Smooth muscle cell (in vitro differentiated cells): ENCODE measurements around the gene ADRA2A. TPM values are rescaled to one million over a fixed set of nuclear protein-coding genes. Genes with fewer than 3 reads are reported as not detected.

Experiments used
- DNase-seq: peaks from one replicate; lab custom pipeline; 2025; ENCODE audit not compliant: unreplicated experiment; lab: John Stamatoyannopoulos, UW
- H2AFZ ChIP-seq: fragments of 200-600 bp; sonication (generic); 2 replicates; pipeline ENCODE4 v1.6.0; 2016; ENCODE audit warnings: antibody characterized with exemption, low read depth, mild to moderate bottlenecking
- H3F3A ChIP-seq: fragments of 200-600 bp; sonication (generic); 2 replicates; pipeline ENCODE4 v1.6.0; 2017; ENCODE audit warnings: antibody characterized with exemption, low read depth
- H3K27ac ChIP-seq: fragments of 200-600 bp; sonication (generic); 2 replicates; pipeline ENCODE4 v1.5.1; 2016; ENCODE audit warnings: low read depth, mild to moderate bottlenecking
- H3K27me3 ChIP-seq: fragments of 200-600 bp; sonication (generic); 2 replicates; pipeline ENCODE4 v1.6.1; 2016; ENCODE audit warnings: low read depth, mild to moderate bottlenecking
- H3K36me3 ChIP-seq: fragments of 200-600 bp; sonication (generic); 2 replicates; pipeline ENCODE4 v1.5.1; 2016; ENCODE audit warnings: low read depth
- H3K4me1 ChIP-seq: fragments of 200-600 bp; sonication (generic); 2 replicates; pipeline ENCODE4 v1.5.1; 2016; ENCODE audit warnings: low read depth
- H3K4me2 ChIP-seq: fragments of 200-600 bp; sonication (generic); 2 replicates; pipeline ENCODE4 v1.6.0; 2016; ENCODE audit warnings: mild to moderate bottlenecking
- H3K4me3 ChIP-seq: fragments of 200-600 bp; sonication (generic); 2 replicates; pipeline ENCODE4 v1.5.1; 2016; ENCODE audit warnings: mild to moderate bottlenecking
- H3K79me2 ChIP-seq: fragments of 200-600 bp; sonication (generic); 2 replicates; pipeline ENCODE4 v1.6.0; 2016; ENCODE audit warnings: low read depth, mild to moderate bottlenecking
- H3K9ac ChIP-seq: fragments of 200-600 bp; sonication (generic); 2 replicates; pipeline ENCODE4 v1.6.0; 2016; ENCODE audit warnings: low read depth
- H3K9me3 ChIP-seq: fragments of 200-600 bp; sonication (generic); replicated peaks from 2 replicates; pipeline ENCODE4 v1.5.1; 2016; ENCODE audit warnings: low read depth
- H4K20me1 ChIP-seq: fragments of 200-600 bp; sonication (generic); 2 replicates; pipeline ENCODE4 v1.6.0; 2016; ENCODE audit warnings: low read depth
- WGBS: methylation state at CpG from one replicate; pipeline ENCODE4 v1.1.7; 2016; ENCODE audit warnings: low lambda C conversion rate; 5-methylcytosine and 5-hydroxymethylcytosine counted together
- polyA plus RNA-seq: library from polyadenylated mRNA; unstranded; fragments of >200 nt; fragmentation: Nextera tagmentation; extraction: Ambion mirVana; gene quantifications from 2 replicates; pipeline ENCODE4 v1.2.1, GENCODE V29; 2016
- total RNA-seq: library from RNA; depleted of rRNA; stranded (reverse); fragments of >200 nt; gene quantifications from 2 replicates; pipeline ENCODE4 v1.2.3, GENCODE V29; 2014
- TF ChIP-seq, protein P1 (sequence below): fragments of 200-600 bp; sonication (generic); IDR thresholded peaks from 2 replicates; pipeline ENCODE4 v1.5.1; 2017; ENCODE audit warnings: borderline replicate concordance, mild to moderate bottlenecking, antibody characterized with exemption; ENCODE audit not compliant: insufficient read depth, poor library complexity, severe bottlenecking

ADRA2A gene
- 0.67 and 1.6 TPM in 2 replicates for total RNA-seq
- 1.5 and 3.8 TPM in 2 replicates for polyA plus RNA-seq

DNA sequence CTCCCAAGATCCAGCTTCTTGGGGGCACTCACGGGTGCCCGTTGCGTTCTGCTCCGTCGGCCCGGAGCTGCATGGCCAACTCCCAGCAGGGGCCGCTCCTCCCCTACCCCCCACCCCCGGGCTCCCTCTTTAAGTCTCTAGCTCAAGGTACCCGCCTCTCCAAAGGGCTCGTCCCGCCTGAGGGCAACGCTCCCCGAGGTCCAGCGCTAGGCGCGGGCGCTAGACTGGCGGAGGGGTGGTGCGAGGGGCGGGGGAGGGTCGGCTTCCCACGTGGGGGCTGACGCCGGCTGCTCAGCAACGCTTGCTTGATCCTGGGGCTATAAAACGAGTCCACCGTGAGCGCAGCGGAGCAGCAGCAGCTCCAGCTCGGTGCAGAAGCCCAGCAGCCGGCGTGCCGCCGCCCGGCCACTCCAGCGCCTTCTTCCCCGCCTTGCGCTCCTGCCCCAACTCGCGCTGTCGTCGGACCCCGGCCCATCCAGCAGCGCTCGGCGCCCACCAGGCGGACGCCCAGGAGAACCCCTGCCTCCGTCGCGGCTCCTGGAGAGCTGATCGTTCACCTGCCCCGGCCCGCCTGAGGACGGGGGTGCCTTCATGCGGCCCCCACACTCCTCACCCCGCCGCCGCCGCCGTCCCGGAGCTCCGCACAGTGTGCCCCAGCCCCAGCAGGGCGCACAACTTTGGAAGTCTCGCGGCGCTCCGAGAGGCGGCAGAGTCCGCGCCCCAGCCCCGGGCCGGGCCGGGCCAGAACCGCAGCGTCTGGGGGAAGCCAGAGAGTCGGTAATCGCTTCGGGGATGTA, at the start of gene ADRA2A:
ADRA2A (plus strand) TSS at position 348 of the 797 bp plus-strand sequence. CDS start 968 bp downstream, outside the sequence.
- H3K4me1 ChIP-seq, result peaks cover 5% of the 10 kb centered on the region
- TF ChIP-seq, protein P1, sequence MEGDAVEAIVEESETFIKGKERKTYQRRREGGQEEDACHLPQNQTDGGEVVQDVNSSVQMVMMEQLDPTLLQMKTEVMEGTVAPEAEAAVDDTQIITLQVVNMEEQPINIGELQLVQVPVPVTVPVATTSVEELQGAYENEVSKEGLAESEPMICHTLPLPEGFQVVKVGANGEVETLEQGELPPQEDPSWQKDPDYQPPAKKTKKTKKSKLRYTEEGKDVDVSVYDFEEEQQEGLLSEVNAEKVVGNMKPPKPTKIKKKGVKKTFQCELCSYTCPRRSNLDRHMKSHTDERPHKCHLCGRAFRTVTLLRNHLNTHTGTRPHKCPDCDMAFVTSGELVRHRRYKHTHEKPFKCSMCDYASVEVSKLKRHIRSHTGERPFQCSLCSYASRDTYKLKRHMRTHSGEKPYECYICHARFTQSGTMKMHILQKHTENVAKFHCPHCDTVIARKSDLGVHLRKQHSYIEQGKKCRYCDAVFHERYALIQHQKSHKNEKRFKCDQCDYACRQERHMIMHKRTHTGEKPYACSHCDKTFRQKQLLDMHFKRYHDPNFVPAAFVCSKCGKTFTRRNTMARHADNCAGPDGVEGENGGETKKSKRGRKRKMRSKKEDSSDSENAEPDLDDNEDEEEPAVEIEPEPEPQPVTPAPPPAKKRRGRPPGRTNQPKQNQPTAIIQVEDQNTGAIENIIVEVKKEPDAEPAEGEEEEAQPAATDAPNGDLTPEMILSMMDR, result no peak
- 2% methylated on average over 45 of the region's 79 CpGs for WGBS
- H4K20me1 ChIP-seq, result no peaks in the 10 kb centered on the region
- peak within 1 kb of the TSS; percentile 65 for H2AFZ ChIP-seq
- H3K4me2 ChIP-seq, result peak within 1 kb of the TSS; percentile 92
- H3F3A ChIP-seq, result no peaks in the 10 kb centered on the region
- H3K4me3 ChIP-seq, result peak within 1 kb of the TSS; percentile 60
- peaks cover 79% of the 10 kb centered on the region for H3K27me3 ChIP-seq
- H3K27ac ChIP-seq, result no peak within 1 kb of the TSS
- H3K79me2 ChIP-seq, result no peaks in the 10 kb centered on the region
- H3K36me3 ChIP-seq, result no peaks in the 10 kb centered on the region
- H3K9ac ChIP-seq, result no peak within 1 kb of the TSS
- H3K9me3 ChIP-seq, result no peaks in the 10 kb centered on the region
- no peak for DNase-seq

DNA sequence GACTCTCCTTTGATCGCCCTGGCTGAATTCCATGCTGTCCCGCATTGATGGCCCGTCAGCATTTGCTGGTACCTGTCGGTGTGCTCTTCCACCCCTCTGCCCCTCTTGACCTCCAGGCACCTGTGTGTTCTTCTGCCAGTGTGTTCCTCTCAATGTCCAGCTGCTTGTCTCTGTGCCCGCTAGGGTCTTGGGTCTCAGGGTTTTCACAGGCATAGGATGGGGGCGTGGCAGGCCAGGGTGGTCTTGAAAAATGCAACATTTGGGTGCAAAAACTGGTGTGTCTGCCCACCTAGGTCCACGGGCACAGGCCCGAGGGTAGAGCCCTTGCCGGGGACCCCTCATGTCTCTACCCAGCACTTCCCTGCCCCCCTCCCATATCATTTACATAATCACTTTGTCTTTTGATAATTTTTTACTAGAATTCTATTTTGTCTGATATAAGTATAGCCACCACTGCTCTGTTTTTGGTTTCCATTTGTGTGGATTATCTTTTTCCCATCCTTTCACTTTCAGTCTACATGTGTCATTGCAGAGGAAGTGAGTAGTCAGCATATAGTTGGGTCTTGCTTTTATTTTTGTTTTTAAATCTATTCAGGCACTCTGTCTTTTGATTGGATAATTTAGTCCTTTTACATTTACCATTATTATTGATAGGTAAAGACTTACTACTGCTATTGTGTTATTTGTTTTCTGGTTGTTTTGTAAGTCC, 46.6 kb upstream of the ADRA2A start:
- DNase-seq, result no peak
- TF ChIP-seq, protein P1, result no peak
- Histone ChIP-seq H3K9ac (no peak overlapping the region), H3K79me2 (no peaks in the 10 kb centered on the region), H3K27ac (no peak overlapping the region), H4K20me1 (no peaks in the 10 kb centered on the region), H3K4me2 (no peak overlapping the region), H3K4me1 (no peaks in the 10 kb centered on the region), H3K36me3 (peaks cover 8% of the 10 kb centered on the region), H3K4me3 (no peak overlapping the region), H3K9me3 (no peaks in the 10 kb centered on the region), H3K27me3 (no peaks in the 10 kb centered on the region), H3F3A (no peaks in the 10 kb centered on the region), H2AFZ (no peak overlapping the region)
- 95% methylated on average over 9 of the region's 9 CpGs for WGBS

DNA sequence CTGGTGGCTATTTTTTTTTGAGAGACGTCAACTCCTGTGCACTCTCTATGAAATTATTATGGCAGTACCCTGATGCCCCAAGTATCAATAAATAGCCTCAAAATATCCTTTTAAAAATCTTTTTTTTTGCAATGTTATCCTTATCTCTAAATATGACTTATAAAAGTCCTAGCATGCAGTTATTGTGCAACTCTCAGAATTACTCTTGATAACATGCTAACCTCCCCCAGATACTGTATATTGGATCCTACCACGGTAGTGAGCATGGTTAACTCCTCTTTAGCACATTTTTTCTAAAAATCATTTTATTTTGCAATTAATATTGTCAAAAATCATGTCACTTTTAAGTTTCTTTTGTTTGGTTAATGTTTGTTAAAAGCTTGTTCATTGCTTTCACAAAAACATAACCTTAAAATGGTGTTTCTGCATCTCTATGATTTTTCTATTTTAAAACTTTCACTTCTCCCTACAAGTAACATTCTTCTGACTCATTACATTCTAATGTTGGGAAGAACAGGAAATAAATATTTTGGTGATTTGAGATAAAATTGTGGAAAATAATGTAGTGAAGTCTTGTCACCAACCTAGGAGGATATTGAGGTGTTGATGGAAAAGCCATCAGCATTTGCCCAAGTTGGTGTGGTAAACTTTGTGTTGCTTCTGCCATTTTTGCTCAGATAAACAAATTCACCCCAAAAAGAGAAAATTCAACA, 42.1 kb upstream of the ADRA2A start:
- Histone ChIP-seq H3K27me3 (no peaks in the 10 kb centered on the region), H3K79me2 (no peaks in the 10 kb centered on the region), H2AFZ (no peak overlapping the region), H4K20me1 (no peaks in the 10 kb centered on the region), H3K9ac (no peak overlapping the region), H3K36me3 (no peaks in the 10 kb centered on the region), H3K4me3 (no peak overlapping the region), H3F3A (no peaks in the 10 kb centered on the region), H3K4me2 (no peak overlapping the region), H3K9me3 (no peaks in the 10 kb centered on the region), H3K27ac (no peak overlapping the region), H3K4me1 (no peaks in the 10 kb centered on the region)
- no peak for DNase-seq
- TF ChIP-seq, protein P1, result no peak
- WGBS, result 95% methylated on average over 2 of the region's 2 CpGs
